MM.1S (cell line): Measurements from ENCODE around the gene PIK3CD.

Experiments used
- EZH2phosphoT487 ChIP-seq: fragments of 300-600 bp; sonication (generic); IDR thresholded peaks from 2 replicates; pipeline ENCODE4 v1.6.1; 2018; ENCODE audit warnings: antibody characterized with exemption, low read length
- TF ChIP-seq, protein P1 (sequence below): fragments of 300-600 bp; sonication (generic); IDR thresholded peaks from 2 replicates; pipeline ENCODE4 v1.5.1; 2016; ENCODE audit warnings: antibody characterized with exemption, low read length, mixed read lengths

DNA sequence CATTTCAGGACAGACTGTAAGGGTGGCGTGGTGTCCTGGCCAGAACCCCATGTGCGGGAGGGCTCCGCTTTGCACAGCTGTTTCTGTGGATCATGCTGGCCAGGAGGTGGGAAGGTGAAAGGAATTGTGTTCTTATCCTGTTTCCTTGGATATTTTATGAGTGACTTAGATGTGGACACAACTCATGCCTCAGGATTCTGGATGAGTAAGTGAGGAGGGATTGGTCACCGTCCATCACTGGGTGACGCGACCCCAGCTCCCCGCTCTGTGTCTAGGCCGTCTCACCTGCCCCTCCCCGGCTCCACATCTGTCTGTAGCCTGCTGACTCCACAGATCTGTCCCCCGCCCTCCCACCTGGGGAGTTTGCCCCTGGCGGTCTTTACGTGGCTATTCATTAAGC is 48.8 kb downstream of the PIK3CD start:
- TF ChIP-seq, protein P1, sequence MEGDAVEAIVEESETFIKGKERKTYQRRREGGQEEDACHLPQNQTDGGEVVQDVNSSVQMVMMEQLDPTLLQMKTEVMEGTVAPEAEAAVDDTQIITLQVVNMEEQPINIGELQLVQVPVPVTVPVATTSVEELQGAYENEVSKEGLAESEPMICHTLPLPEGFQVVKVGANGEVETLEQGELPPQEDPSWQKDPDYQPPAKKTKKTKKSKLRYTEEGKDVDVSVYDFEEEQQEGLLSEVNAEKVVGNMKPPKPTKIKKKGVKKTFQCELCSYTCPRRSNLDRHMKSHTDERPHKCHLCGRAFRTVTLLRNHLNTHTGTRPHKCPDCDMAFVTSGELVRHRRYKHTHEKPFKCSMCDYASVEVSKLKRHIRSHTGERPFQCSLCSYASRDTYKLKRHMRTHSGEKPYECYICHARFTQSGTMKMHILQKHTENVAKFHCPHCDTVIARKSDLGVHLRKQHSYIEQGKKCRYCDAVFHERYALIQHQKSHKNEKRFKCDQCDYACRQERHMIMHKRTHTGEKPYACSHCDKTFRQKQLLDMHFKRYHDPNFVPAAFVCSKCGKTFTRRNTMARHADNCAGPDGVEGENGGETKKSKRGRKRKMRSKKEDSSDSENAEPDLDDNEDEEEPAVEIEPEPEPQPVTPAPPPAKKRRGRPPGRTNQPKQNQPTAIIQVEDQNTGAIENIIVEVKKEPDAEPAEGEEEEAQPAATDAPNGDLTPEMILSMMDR: no peak
- TF ChIP-seq EZH2phosphoT487: no peak
